K562 (cell line): ENCODE data around the gene IGF2R. TPM values are rescaled to one million over a fixed set of nuclear protein-coding genes. Genes with fewer than 3 reads are reported as not detected.

Source experiments
- ATAC-seq: fragments of 200-7000 bp; cut with Tn5 transposase; 3 replicates; pipeline ENCODE4 v1.9.1; 2020; ENCODE audit warnings: moderate library complexity
- BruUV-seq: library from RNA; stranded (reverse); fragments of 400-500 nt; replicated peaks from 2 replicates; lab custom pipeline; 2021; lab: Mats Ljungman, UMichigan
- CTCF ChIA-PET: fragments of 300-600 bp; formaldehyde crosslinking; extraction: SDS; loops from one replicate; lab custom pipeline; 2021; ENCODE audit warnings: low intra/inter-chr PET ratio; lab: Yijun Ruan, JAX
- POLR2A ChIA-PET: fragments of 300-600, 350-650 bp; sonication (Branson Sonifier 250); formaldehyde crosslinking; extraction: SDS; loops from one replicate; lab custom pipeline; 2021; ENCODE audit warnings: antibody characterized with exemption, inconsistent platforms; lab: Yijun Ruan, JAX
- DNase-seq, 4 experiments: peaks; one replicate each; pipeline versions ENCODE4 v3.0.0 to v3.0.0-alpha.2; 2011 to 2018; ENCODE audit warnings: low spot score in 3 of 4, mixed read lengths in 3 of 4; ENCODE audit errors: extremely low read depth in 1 of 4
- FAIRE-seq: peaks from 2 replicates; lab custom pipeline; 2011; peaks lifted over from hg19 to GRCh38; lab: Jason Lieb, UNC
- H2AFZ ChIP-seq: 2 replicates; pipeline ENCODE4 v1.6.0; 2011; ENCODE audit warnings: low read depth, low read length, control low read depth, inconsistent platforms
- H3K27ac ChIP-seq: fragments of 200-600 bp; 3 replicates; pipeline ENCODE4 v1.8.0; 2011; ENCODE audit warnings: low read depth, mild to moderate bottlenecking, control low read depth, inconsistent platforms, low read length, moderate library complexity, mixed read lengths; ENCODE audit errors: extremely low read depth
- H3K27me3 ChIP-seq, 2 experiments: fragments of 300-600 bp in 1 of 2; 2 replicates in 1 of 2; 3 replicates in 1 of 2; pipeline versions ENCODE4 v1.6.0 to v1.8.0; 2011; ENCODE audit warnings: inconsistent platforms in 2 of 2, low read length in 2 of 2, mild to moderate bottlenecking in 1 of 2, mixed read lengths in 1 of 2, moderate library complexity in 1 of 2; ENCODE audit not compliant: control insufficient read depth in 2 of 2, insufficient read depth in 2 of 2
- H3K36me3 ChIP-seq: fragments of 300-600 bp; 3 replicates; pipeline ENCODE4 v1.8.0; 2011; ENCODE audit warnings: mild to moderate bottlenecking, low read length, inconsistent platforms; ENCODE audit not compliant: control insufficient read depth, insufficient read depth
- H3K4me1 ChIP-seq, 2 experiments: fragments of 200-600 bp in 1 of 2; replicated peaks in 1 of 2; 2 replicates in 1 of 2; 3 replicates in 1 of 2; pipeline versions ENCODE4 v1.5.1 to v1.8.0; 2011; ENCODE audit warnings: inconsistent platforms in 2 of 2, low read length in 2 of 2, mild to moderate bottlenecking in 1 of 2, mixed read lengths in 1 of 2, moderate library complexity in 1 of 2; ENCODE audit not compliant: control insufficient read depth in 2 of 2, insufficient read depth in 2 of 2
- H3K4me2 ChIP-seq: 2 replicates; pipeline ENCODE4 v1.6.1; 2011; ENCODE audit warnings: low read length, control low read depth, inconsistent platforms, mixed read lengths; ENCODE audit not compliant: insufficient read depth
- H3K4me3 ChIP-seq: fragments of 200-600 bp; sonication (generic), shearing (Covaris generic); 2 replicates; pipeline ENCODE4 v1.5.1; 2016; ENCODE audit warnings: control low read depth, inconsistent platforms
- H3K79me2 ChIP-seq: fragments of 200-600 bp; 3 replicates; pipeline ENCODE4 v1.8.0; 2011; ENCODE audit warnings: low read length, inconsistent platforms; ENCODE audit not compliant: control insufficient read depth, insufficient read depth
- H3K9ac ChIP-seq, 2 experiments: 2 replicates each; pipeline versions ENCODE4 v1.6.0 to v1.6.1; 2011; ENCODE audit warnings: low read depth in 2 of 2, low read length in 2 of 2, control low read depth in 1 of 2, inconsistent platforms in 1 of 2, mild to moderate bottlenecking in 1 of 2, mixed read lengths in 1 of 2; ENCODE audit not compliant: insufficient read depth in 1 of 2
- H3K9me1 ChIP-seq: one replicate; pipeline ENCODE4 v1.6.0; 2011; ENCODE audit warnings: inconsistent platforms, mild to moderate bottlenecking, low read length, moderate library complexity; ENCODE audit not compliant: control insufficient read depth, insufficient read depth
- H3K9me3 ChIP-seq: replicated peaks from 2 replicates; pipeline ENCODE4 v1.5.1; 2011; ENCODE audit warnings: low read depth, low read length, inconsistent platforms; ENCODE audit not compliant: control insufficient read depth, insufficient read depth
- H4K20me1 ChIP-seq: replicated peaks from 2 replicates; pipeline ENCODE4 v1.6.1; 2011; ENCODE audit warnings: low read length, inconsistent platforms, mixed read lengths; ENCODE audit not compliant: control insufficient read depth, insufficient read depth
- CREB1 ChIP-seq, 2 experiments: sonication (generic) in 1 of 2; formaldehyde crosslinking in 1 of 2; IDR thresholded peaks; 2 replicates each; pipeline versions ENCODE4 v1.6.1 to v1.8.0; 2012 to 2022; ENCODE audit warnings: inconsistent platforms in 1 of 2, mild to moderate bottlenecking in 1 of 2, missing genetic modification reagents in 1 of 2, moderate library complexity in 1 of 2
- HNRNPUL1 ChIP-seq: fragments of 200-400 bp; formaldehyde crosslinking; IDR thresholded peaks from 2 replicates; pipeline ENCODE4 v1.6.1; 2017; ENCODE audit warnings: low read length
- KDM4B ChIP-seq, 2 experiments: fragments of 450-650 bp in 1 of 2; sonication (generic) in 1 of 2; IDR thresholded peaks; 2 replicates each; pipeline ENCODE4 v1.6.1; 2016 to 2017; ENCODE audit warnings: borderline replicate concordance in 2 of 2, antibody characterized with exemption in 1 of 2, low read depth in 1 of 2, mild to moderate bottlenecking in 1 of 2
- PML ChIP-seq: IDR thresholded peaks from 2 replicates; pipeline ENCODE4 v1.6.1; 2012; ENCODE audit warnings: low read length, inconsistent platforms
- POLR2A ChIP-seq: fragments of 450-650 bp; conservative IDR thresholded peaks from 2 replicates; pipeline ENCODE4 v1.6.1; 2016
- SMARCA4 ChIP-seq: fragments of 450-650 bp; IDR thresholded peaks from 2 replicates; pipeline ENCODE4 v1.6.1; 2016
- USF2 ChIP-seq: sonication (generic); formaldehyde crosslinking; IDR thresholded peaks from 2 replicates; pipeline ENCODE4 v1.5.0; 2020; ENCODE audit warnings: missing genetic modification reagents
- ZNF398 ChIP-seq: fragments of 250-450 bp; sonication (Bioruptor Pico); IDR thresholded peaks from 2 replicates; pipeline ENCODE4 v1.8.0; 2021; ENCODE audit warnings: moderate library complexity, mild to moderate bottlenecking, inconsistent platforms
- ZNF717 ChIP-seq: fragments of 250-450 bp; sonication (Bioruptor Pico); IDR thresholded peaks from 2 replicates; pipeline ENCODE4 v1.5.0; 2021
- WGBS: fragments of 100-300 bp; shearing (Covaris generic); methylation state at CpG from one replicate; pipeline ENCODE4 v1.1.6; 2016; ENCODE audit warnings: low coverage, mixed read lengths; ENCODE audit not compliant: insufficient coverage; ENCODE audit errors: missing lambda C conversion rate; 5-methylcytosine and 5-hydroxymethylcytosine counted together
- in situ Hi-C: fragments of 300-500 bp; cut with MboI; formaldehyde crosslinking; loops from 4 replicates; pipeline ENCODE4 v1.15.0; 2018; ENCODE audit warnings: inconsistent platforms, mixed read lengths
- intact Hi-C: fragments of 100-400 bp; cut with micrococcal nuclease; formaldehyde crosslinking; loops from 2 replicates; pipeline ENCODE4 v1.14.2; 2022
- polyA plus RNA-seq, 8 experiments: library from polyadenylated mRNA; depleted of rRNA in 4 of 8; stranded (reverse) in 5 of 8; unstranded in 3 of 8; fragments of >200 nt; fragmentation: Nextera tagmentation in 2 of 8; fragmentation: Illumina TruSeq in 1 of 8; extraction: Ambion mirVana in 2 of 8; extraction: Trizol in 1 of 8; gene quantifications; 2 replicates each; pipeline versions ENCODE4 v1.2.1 to v1.2.3, GENCODE V29; 2011 to 2014; ENCODE audit warnings: inconsistent platforms in 1 of 8, missing spikeins in 1 of 8
- total RNA-seq, 7 experiments: library from RNA; depleted of rRNA in 6 of 7; stranded (reverse); fragments of >200 nt in 6 of 7; fragmentation: Illumina TruSeq in 2 of 7; extraction: Trizol in 2 of 7; gene quantifications; 2 replicates each; pipeline versions ENCODE4 v1.2.1 to v1.2.3, GENCODE V29; 2011 to 2021; ENCODE audit warnings: low replicate concordance in 1 of 7

The IGF2R gene
- total and polyA plus RNA-seq, 9 of the 15 experiments (the other 6 are each of a cell fraction or from before 2014, with no cell fraction given) = 3.5 to 92.3 (median 34.5) TPM

- Histone ChIP-seq H3K9me1 (peaks cover 3% of the 10 kb centered on the region), H3K4me1 (peaks cover 5 to 9% of the 10 kb centered on the region in 2 experiments; a peak in 3 of 5 replicates), H3K4me2 (no peak overlapping the region), H3K27me3 (no peaks in the 10 kb centered on the region), H3K9me3 (no peaks in the 10 kb centered on the region), H3K79me2 (no peaks in the 10 kb centered on the region), H4K20me1 (no peaks in the 10 kb centered on the region), H3K27ac (no peak overlapping the region), H3K9ac (no peak overlapping the region), H3K36me3 (peaks cover 92% of the 10 kb centered on the region), H3K4me3 (no peak overlapping the region), H2AFZ (no peak overlapping the region)
- no TSS peak for BruUV-seq
- WGBS = 74% methylated on average over 5 of the region's 5 CpGs
- CTCF ChIA-PET = no interaction called here
- DNase-seq = no peak
- no peak for FAIRE-seq
- no peak for ATAC-seq
- in situ Hi-C loops (no loop called here), intact Hi-C loops (no loop called here)
- no peak for TF ChIP-seq CREB1 (IDR thresholded peaks at IDR 0.05)
- no peak for TF ChIP-seq CREB1 (CRISPR knock-in tag; IDR thresholded peaks at IDR 0.05)
- no peak for TF ChIP-seq POLR2A
- no peak for TF ChIP-seq PML
- TF ChIP-seq KDM4B (IDR thresholded peaks at IDR 0.05; ENCODE audit: borderline replicate concordance in 2 of 2, low read depth in 1 of 2) = no peak
- TF ChIP-seq ZNF398 = no peak
- TF ChIP-seq SMARCA4 = no peak
- no peak for TF ChIP-seq USF2 (CRISPR knock-in tag)
- TF ChIP-seq HNRNPUL1 = no peak
- TF ChIP-seq ZNF717 (CRISPR knock-in tag) = no peak
- POLR2A ChIA-PET = interaction anchor here (1.2 kb wide), 1 partner anchor 14 kb away, joined by 4 read pairs; no protein-coding TSS in a partner anchor
These were observed 70.6 kb downstream of the IGF2R start for GRCh38 chr6:160039441-160039840.
